ENCODE results near the gene CELSR2. TPM values are rescaled to one million over a fixed set of nuclear protein-coding genes. Genes with fewer than 3 reads are reported as not detected.
"Not testable (repeated sequence)": the region's sequence is repeated elsewhere in the genome, so short reads cannot be mapped to it uniquely, and the experiment has no call there.

CELSR2 gene
- total RNA-seq, 3 donors from 2014 or later: 1.3 to 19.5 (median 13.8) TPM

DNA sequence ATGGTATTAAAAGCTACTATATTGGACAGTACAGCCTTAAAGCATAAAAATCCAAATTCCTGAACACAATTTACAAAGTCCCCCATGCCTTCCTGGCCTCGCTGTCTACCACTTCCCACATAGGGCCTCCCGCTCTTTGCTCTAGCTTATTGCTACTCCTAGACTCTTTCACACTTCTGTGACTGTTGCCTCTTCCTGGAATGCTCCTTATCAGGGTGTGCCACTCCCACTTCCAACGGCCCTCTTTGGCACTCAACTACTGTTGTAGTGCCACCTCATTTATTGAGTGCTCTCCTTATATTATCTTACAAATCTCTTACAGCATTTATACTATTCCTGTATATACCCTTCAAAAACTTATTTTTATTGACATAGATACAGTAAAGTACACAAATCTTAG is 30.8 kb upstream of the CELSR2 start:
- intact Hi-C loops (cut with DNase I; ENCODE audit: low total_unique reads): no loop called here
- Histone ChIP-seq H3K9me3 (no peaks in the 10 kb centered on the region), H3K27me3 (no peaks in the 10 kb centered on the region), H3K4me1 (peaks cover 0 to 5% of the 10 kb centered on the region in 2 donors), H3K4me3 (no peak overlapping the region), H3K36me3 (no peaks in the 10 kb centered on the region), H3K27ac (no peak overlapping the region)
- DNase-seq (ENCODE audit: low spot score in 2 of 2): no peak
- TF ChIP-seq, protein P1, sequence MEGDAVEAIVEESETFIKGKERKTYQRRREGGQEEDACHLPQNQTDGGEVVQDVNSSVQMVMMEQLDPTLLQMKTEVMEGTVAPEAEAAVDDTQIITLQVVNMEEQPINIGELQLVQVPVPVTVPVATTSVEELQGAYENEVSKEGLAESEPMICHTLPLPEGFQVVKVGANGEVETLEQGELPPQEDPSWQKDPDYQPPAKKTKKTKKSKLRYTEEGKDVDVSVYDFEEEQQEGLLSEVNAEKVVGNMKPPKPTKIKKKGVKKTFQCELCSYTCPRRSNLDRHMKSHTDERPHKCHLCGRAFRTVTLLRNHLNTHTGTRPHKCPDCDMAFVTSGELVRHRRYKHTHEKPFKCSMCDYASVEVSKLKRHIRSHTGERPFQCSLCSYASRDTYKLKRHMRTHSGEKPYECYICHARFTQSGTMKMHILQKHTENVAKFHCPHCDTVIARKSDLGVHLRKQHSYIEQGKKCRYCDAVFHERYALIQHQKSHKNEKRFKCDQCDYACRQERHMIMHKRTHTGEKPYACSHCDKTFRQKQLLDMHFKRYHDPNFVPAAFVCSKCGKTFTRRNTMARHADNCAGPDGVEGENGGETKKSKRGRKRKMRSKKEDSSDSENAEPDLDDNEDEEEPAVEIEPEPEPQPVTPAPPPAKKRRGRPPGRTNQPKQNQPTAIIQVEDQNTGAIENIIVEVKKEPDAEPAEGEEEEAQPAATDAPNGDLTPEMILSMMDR (IDR thresholded peaks at IDR 0.05): no peak
- TF ChIP-seq POLR2A (IDR thresholded peaks at IDR 0.05) (no peak), POLR2AphosphoS5 (IDR thresholded peaks at IDR 0.05) (no peak)

DNA sequence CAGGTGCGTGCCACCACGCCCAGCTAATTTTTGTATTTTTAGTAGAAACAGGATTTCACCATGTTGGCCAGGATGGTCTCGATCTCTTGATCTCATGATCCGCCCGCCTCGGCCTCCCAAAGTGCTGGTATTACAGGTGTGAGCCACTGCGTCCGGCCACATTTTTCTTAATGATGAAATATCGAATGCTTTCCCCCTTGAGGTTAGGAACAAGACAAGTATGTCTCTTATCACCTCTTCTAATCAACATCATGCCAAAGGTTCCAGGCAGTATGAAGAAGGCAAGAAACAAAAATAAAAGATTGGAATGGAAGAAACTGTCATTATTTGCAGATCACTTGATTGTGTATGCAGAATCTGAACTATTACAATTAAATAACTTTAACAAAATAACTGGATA is 28.1 kb upstream of the CELSR2 start:
- H3K36me3 ChIP-seq; intact Hi-C loops (cut with DNase I; ENCODE audit: low total_unique reads); H3K27ac ChIP-seq; H3K27me3 ChIP-seq; H3K9me3 ChIP-seq; H3K4me3 ChIP-seq; H3K4me1 ChIP-seq; DNase-seq (ENCODE audit: low spot score in 2 of 2): not testable (repeated sequence)

DNA sequence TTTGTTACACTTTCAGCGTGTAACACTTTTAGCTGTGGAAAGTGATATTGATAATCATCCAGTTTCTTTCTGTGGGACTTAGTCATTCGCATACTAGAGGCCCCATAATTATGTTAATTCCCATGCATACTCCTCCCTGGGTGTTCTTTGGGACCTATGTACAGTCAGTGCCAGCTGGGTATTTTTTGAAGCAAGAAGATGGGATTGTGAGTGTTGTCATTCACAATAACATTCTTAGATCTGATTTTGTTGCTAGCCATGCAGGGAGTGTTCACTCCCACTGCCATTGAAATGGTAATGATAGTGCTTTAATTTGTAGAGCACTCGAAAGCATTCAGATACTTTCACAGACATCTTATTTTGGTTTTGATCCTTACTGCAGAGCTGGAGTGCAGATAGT is 24.0 kb upstream of the CELSR2 start:
- intact Hi-C loops (cut with DNase I; ENCODE audit: low total_unique reads): no loop called here
- peaks cover 17% of the 10 kb centered on the region for H3K36me3 ChIP-seq
- DNase-seq (ENCODE audit: low spot score in 2 of 2): no peak
- no peak overlapping the region for H3K27ac ChIP-seq
- no peak for TF ChIP-seq POLR2AphosphoS5 (IDR thresholded peaks at IDR 0.05)
- TF ChIP-seq, protein P1 (IDR thresholded peaks at IDR 0.05): no peak
- no peak for TF ChIP-seq POLR2A (IDR thresholded peaks at IDR 0.05)
- no peaks in the 10 kb centered on the region for H3K4me1 ChIP-seq
- H3K4me3 ChIP-seq: no peak overlapping the region
- no peaks in the 10 kb centered on the region for H3K9me3 ChIP-seq
- H3K27me3 ChIP-seq: no peaks in the 10 kb centered on the region

DNA sequence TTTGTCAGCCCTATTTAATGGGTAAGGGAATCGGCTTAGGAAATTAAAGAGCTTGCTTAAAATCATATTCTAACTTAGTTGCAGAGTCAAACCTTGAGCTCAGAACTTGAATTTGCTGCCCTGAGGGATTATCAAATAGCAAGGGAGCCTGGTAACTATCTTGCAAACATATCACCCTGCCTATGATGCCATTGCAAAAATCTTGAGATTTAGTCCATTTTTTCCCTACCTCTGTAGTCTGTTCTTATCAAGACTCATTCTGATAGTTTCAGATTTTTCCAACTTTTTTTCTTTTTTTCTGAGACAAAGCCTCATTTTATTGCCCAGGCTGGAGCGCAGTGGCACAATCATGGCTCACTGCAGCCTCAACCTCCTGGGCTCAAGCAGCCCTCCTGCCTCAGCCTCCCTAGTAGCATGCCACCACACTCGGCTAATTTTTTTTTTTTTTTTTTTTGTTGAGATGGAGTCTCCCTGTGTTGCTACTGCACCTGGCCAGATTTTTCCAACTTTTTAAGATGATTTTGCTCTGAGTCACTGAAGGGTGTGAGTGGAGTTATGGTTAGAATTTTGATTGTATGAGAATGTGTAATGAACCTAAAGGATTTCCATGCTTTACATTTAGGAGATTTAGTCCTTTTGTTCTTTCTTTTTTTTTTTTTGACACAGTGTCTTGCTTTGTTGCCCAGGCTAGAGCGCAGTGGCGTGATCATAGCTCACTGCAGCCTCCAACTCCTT is 23.5 kb upstream of the CELSR2 start:
- Histone ChIP-seq H3K27me3 (no peaks in the 10 kb centered on the region), H3K4me1 (no peaks in the 10 kb centered on the region), H3K27ac (no peak overlapping the region), H3K36me3 (peaks cover 17% of the 10 kb centered on the region), H3K4me3 (no peak overlapping the region), H3K9me3 (no peaks in the 10 kb centered on the region)
- TF ChIP-seq, protein P1 (IDR thresholded peaks at IDR 0.05): no peak
- TF ChIP-seq POLR2A (IDR thresholded peaks at IDR 0.05) (no peak), POLR2AphosphoS5 (IDR thresholded peaks at IDR 0.05) (no peak)
- intact Hi-C loops (cut with DNase I; ENCODE audit: low total_unique reads): no loop called here
- no peak for DNase-seq (ENCODE audit: low spot score in 2 of 2)

DNA sequence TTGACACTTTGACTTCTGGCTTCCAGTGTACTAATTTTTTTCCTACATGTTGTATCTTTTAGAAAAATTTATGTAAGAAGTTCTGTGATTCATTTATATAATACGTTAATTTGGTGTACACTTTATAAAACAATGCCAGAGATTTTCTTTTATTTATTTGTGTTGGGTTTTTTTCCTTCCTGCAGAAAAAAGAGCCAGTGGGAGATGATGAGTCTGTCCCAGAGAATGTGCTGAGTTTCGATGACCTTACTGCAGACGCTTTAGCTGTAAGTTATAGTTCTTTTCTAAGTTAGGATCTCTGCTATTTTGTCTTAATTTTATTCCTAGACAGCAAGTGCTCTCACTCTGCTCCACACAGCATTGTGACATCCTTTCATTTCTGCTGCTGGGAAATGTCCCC is 21.2 kb upstream of the CELSR2 start:
- Histone ChIP-seq H3K27me3 (no peaks in the 10 kb centered on the region), H3K9me3 (no peaks in the 10 kb centered on the region), H3K4me1 (no peaks in the 10 kb centered on the region), H3K4me3 (no peak overlapping the region), H3K36me3 (peaks cover 24% of the 10 kb centered on the region), H3K27ac (no peak overlapping the region)
- DNase-seq (ENCODE audit: low spot score in 2 of 2): no peak
- TF ChIP-seq POLR2A (IDR thresholded peaks at IDR 0.05) (no peak), POLR2AphosphoS5 (IDR thresholded peaks at IDR 0.05) (no peak)
- TF ChIP-seq, protein P1 (IDR thresholded peaks at IDR 0.05): no peak
- intact Hi-C loops (cut with DNase I; ENCODE audit: low total_unique reads): no loop called here

All from breast epithelium (tissue), 4 donors.